SU-DHL-6 (cell line): ENCODE data around the gene FKBP1A.
A peak's percentile ranks its signal among the peaks of the same experiment; 100 is the strongest.

Experiments
- H2AFZ ChIP-seq: fragments of 200-600 bp; sonication (generic); 2 replicates; pipeline ENCODE4 v1.6.1; 2014; ENCODE audit warnings: low read depth, mild to moderate bottlenecking, moderate library complexity, mixed read lengths, antibody characterized with exemption, low read length; ENCODE audit not compliant: severe bottlenecking
- H3F3A ChIP-seq: fragments of 200-600 bp; shearing (Covaris generic); 2 replicates; pipeline ENCODE4 v1.6.0; 2016; ENCODE audit warnings: antibody characterized with exemption, mild to moderate bottlenecking; ENCODE audit not compliant: insufficient read depth
- H3K27ac ChIP-seq: fragments of 200-600 bp; sonication (generic); 2 replicates; pipeline ENCODE4 v1.5.1; 2016; ENCODE audit warnings: low read depth, mild to moderate bottlenecking, low read length, moderate library complexity, mixed read lengths
- H3K27me3 ChIP-seq: fragments of 200-600 bp; sonication (generic), shearing (Covaris generic); 2 replicates; pipeline ENCODE4 v1.6.0; 2014; ENCODE audit warnings: mild to moderate bottlenecking, low read length
- H3K36me3 ChIP-seq: fragments of 200-600 bp; sonication (generic); 2 replicates; pipeline ENCODE4 v1.6.1; 2014; ENCODE audit warnings: mild to moderate bottlenecking, low read length, mixed read lengths
- H3K4me2 ChIP-seq: fragments of 300-600, 200-600 bp; shearing (Covaris generic), sonication (generic); 2 replicates; pipeline ENCODE4 v1.6.0; 2014; ENCODE audit warnings: low read length, low read depth, mild to moderate bottlenecking; ENCODE audit not compliant: poor library complexity, severe bottlenecking
- H3K4me3 ChIP-seq: fragments of 200-600 bp; sonication (generic); 2 replicates; pipeline ENCODE4 v1.5.1; 2014; ENCODE audit warnings: antibody characterized with exemption, low read length, mild to moderate bottlenecking, mixed read lengths; ENCODE audit not compliant: insufficient read depth, poor library complexity, severe bottlenecking
- H3K79me2 ChIP-seq: fragments of 200-600 bp; sonication (generic); 2 replicates; pipeline ENCODE4 v1.6.1; 2014; ENCODE audit warnings: mild to moderate bottlenecking, low read length, moderate library complexity; ENCODE audit not compliant: insufficient read depth
- H3K9ac ChIP-seq: fragments of 200-600 bp; sonication (generic); 2 replicates; pipeline ENCODE4 v1.7.0; 2014; ENCODE audit warnings: mild to moderate bottlenecking, low read length
- H3K9me2 ChIP-seq: fragments of 200-600 bp; sonication (generic); replicated peaks from 2 replicates; pipeline ENCODE4 v1.6.1; 2014; ENCODE audit warnings: low read length; ENCODE audit not compliant: insufficient read depth
- H3K9me3 ChIP-seq: fragments of 200-600 bp; sonication (generic); 2 replicates; pipeline ENCODE4 v1.6.1; 2014; ENCODE audit warnings: low read length, mixed read lengths; ENCODE audit not compliant: insufficient read depth
- H4K20me1 ChIP-seq: fragments of 200-600 bp; sonication (generic); 2 replicates; pipeline ENCODE4 v1.6.1; 2014; ENCODE audit warnings: low read depth, mild to moderate bottlenecking, antibody characterized with exemption, low read length, moderate library complexity, mixed read lengths
- EZH2phosphoT487 ChIP-seq: fragments of 200-600 bp; sonication (generic), shearing (Covaris generic); conservative IDR thresholded peaks from 2 replicates; pipeline ENCODE4 v1.6.1; 2018; ENCODE audit warnings: mild to moderate bottlenecking, antibody characterized with exemption, low read length, moderate library complexity, mixed read lengths
- TF ChIP-seq, protein P1 (sequence below): fragments of 200-600 bp; sonication (generic); IDR thresholded peaks from one replicate; pipeline ENCODE4 v1.5.1; 2017; ENCODE audit warnings: antibody characterized with exemption, mild to moderate bottlenecking, low read length, moderate library complexity; ENCODE audit not compliant: insufficient read depth, poor library complexity, severe bottlenecking

FKBP1A gene

DNA sequence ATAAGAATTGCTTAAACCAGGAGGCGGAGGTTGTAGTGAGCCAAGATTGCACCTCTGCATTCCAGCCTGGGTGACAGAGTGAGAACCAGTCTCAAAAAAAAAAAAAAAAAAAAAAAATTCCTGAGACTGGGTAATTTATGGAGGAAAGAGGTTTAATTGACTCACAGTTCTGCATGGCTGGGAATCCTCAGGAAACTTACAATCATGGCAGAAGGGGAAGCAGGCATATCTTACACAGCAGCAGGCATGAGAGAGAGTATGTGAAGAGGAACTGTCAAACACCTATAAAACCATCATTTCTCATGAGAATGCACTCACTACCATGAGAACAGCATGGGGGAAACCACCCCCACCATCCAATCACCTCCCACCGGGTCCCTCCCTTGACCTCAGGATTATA, 1.8 kb upstream of the FKBP1A start:
- H3K9me3 ChIP-seq: no peaks in the 10 kb centered on the region
- H3K27ac ChIP-seq: no peak overlapping the region
- no peak overlapping the region for H3K4me3 ChIP-seq
- no peak overlapping the region for H3K4me2 ChIP-seq
- H3K9ac ChIP-seq: no peak overlapping the region
- H4K20me1 ChIP-seq: no peaks in the 10 kb centered on the region; the same call in 1 of the 2 replicates
- no peaks in the 10 kb centered on the region for H3K36me3 ChIP-seq
- H3K27me3 ChIP-seq: no peaks in the 10 kb centered on the region
- no peaks in the 10 kb centered on the region for H3F3A ChIP-seq
- no peaks in the 10 kb centered on the region for H3K9me2 ChIP-seq
- no peak for TF ChIP-seq EZH2phosphoT487
- TF ChIP-seq, protein P1, sequence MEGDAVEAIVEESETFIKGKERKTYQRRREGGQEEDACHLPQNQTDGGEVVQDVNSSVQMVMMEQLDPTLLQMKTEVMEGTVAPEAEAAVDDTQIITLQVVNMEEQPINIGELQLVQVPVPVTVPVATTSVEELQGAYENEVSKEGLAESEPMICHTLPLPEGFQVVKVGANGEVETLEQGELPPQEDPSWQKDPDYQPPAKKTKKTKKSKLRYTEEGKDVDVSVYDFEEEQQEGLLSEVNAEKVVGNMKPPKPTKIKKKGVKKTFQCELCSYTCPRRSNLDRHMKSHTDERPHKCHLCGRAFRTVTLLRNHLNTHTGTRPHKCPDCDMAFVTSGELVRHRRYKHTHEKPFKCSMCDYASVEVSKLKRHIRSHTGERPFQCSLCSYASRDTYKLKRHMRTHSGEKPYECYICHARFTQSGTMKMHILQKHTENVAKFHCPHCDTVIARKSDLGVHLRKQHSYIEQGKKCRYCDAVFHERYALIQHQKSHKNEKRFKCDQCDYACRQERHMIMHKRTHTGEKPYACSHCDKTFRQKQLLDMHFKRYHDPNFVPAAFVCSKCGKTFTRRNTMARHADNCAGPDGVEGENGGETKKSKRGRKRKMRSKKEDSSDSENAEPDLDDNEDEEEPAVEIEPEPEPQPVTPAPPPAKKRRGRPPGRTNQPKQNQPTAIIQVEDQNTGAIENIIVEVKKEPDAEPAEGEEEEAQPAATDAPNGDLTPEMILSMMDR: no peak
- H3K79me2 ChIP-seq: peaks cover 29% of the 10 kb centered on the region
- H2AFZ ChIP-seq: no peak overlapping the region

DNA sequence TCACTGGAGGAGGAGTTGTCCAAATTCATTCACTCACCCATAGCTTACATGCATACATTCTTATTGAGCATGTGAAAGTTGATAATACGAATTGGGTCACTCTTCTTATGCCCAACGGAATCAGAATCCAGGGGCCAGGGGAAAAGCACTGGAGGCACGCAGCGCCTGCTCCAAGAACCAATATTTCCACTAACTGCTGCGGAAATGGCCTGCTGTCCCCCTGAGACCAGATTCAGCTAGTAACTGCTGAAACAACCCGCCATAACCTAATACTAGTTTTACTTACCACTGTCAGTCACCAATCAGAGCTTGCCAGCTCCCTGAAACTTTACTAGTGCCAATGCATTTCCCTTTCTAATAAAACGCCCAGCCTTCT, 641 bp upstream of the FKBP1A start:
- no peak for TF ChIP-seq EZH2phosphoT487
- TF ChIP-seq, protein P1: no peak
- H3K9me3 ChIP-seq: no peaks in the 10 kb centered on the region
- H3K27me3 ChIP-seq: no peaks in the 10 kb centered on the region
- H3K27ac ChIP-seq: no peak overlapping the region
- H3K4me3 ChIP-seq: peak overlapping the region; percentile 81
- no peaks in the 10 kb centered on the region for H3K36me3 ChIP-seq
- H3K4me2 ChIP-seq: peak overlapping the region; percentile 79
- H2AFZ ChIP-seq: peak overlapping the region; percentile 64
- no peaks in the 10 kb centered on the region; the same call in 1 of the 2 replicates for H4K20me1 ChIP-seq
- no peaks in the 10 kb centered on the region for H3F3A ChIP-seq
- H3K79me2 ChIP-seq: peaks cover 41% of the 10 kb centered on the region
- peak overlapping the region; percentile 93; the same call in 1 of the 2 replicates for H3K9ac ChIP-seq
- H3K9me2 ChIP-seq: no peaks in the 10 kb centered on the region

DNA sequence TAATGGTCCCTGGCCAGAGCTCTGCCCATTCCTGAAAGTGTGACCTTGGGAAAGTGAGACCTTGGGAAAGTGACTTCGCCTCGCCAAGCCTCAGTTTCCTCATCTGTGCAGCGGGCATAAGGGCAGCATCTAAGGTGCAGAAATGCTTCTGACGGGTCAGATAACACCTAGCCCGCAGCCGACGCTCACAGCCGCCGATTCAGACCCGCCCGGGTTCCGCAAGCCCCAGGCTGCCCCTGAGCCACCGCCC, 486 bp downstream of the FKBP1A start:
- peak overlapping the region; percentile 54 for H3K27ac ChIP-seq
- peaks cover 52% of the 10 kb centered on the region for H3K79me2 ChIP-seq

More for the DNA sequence above, 486 bp downstream of the FKBP1A start:
- TF ChIP-seq EZH2phosphoT487: no peak
- TF ChIP-seq, protein P1: no peak
- H3K4me3 ChIP-seq: peak overlapping the region; percentile 81
- H4K20me1 ChIP-seq: no peaks in the 10 kb centered on the region; the same call in 1 of the 2 replicates
- peak overlapping the region; percentile 93 for H3K9ac ChIP-seq
- H2AFZ ChIP-seq: no peak overlapping the region
- H3K4me2 ChIP-seq: peak overlapping the region; percentile 74
- no peaks in the 10 kb centered on the region for H3K9me2 ChIP-seq
- H3F3A ChIP-seq: no peaks in the 10 kb centered on the region
- H3K9me3 ChIP-seq: no peaks in the 10 kb centered on the region
- no peaks in the 10 kb centered on the region for H3K36me3 ChIP-seq
- H3K27me3 ChIP-seq: no peaks in the 10 kb centered on the region
